ENCODE data around the gene NOP16. TPM values are rescaled to one million over a fixed set of nuclear protein-coding genes. Genes with fewer than 3 reads are reported as not detected.
A peak's percentile ranks its signal among the peaks of the same experiment; 100 is the strongest.

Gene NOP16
- total RNA-seq, 3 donors from 2014 or later: 8.5 to 13.8 (median 12.4) TPM

DNA sequence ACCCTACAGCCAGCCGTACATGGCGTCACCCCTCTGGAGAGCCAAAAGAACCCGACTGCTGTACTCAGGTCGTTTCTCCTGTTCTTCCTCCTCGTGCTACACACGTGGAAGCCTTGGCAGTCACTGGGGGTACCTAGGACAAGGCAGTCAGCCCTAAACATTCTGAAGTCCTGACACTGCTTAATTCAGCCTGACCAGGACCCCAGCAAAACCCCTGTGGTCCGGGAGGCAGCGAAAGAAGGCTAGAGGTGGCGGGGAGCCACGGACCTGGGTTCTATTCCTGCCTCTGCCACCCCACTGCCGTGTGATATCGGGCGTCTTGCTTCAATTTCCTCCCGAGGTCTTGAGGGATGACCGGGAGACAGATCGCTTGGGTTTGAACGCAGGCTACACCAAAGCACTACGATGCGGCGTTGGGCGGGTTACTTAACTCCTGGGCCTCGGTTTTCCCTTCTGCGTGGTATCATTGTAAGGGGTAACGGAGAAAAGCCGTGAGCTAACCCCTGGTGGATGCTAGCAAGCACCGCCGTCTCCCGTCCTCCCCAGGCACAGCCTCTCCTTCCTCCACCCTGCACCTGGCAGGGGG is 23.5 kb downstream of the NOP16 start:
- Histone ChIP-seq H3K9me3 (no peaks in the 10 kb centered on the region), H3K4me3 (peak overlapping the region; percentile 63 to 99 (median 83)), H3K27ac (peak overlapping the region; percentile 36 to 81), H3K36me3 (no peaks in the 10 kb centered on the region), H3K27me3 (no peaks in the 10 kb centered on the region), H3K4me1 (no peaks in the 10 kb centered on the region)
- intact Hi-C loops (cut with DNase I; ENCODE audit: low total_unique reads): no loop called here
- DNase-seq (ENCODE audit: low spot score in 2 of 2): no peak
- TF ChIP-seq, protein P1, sequence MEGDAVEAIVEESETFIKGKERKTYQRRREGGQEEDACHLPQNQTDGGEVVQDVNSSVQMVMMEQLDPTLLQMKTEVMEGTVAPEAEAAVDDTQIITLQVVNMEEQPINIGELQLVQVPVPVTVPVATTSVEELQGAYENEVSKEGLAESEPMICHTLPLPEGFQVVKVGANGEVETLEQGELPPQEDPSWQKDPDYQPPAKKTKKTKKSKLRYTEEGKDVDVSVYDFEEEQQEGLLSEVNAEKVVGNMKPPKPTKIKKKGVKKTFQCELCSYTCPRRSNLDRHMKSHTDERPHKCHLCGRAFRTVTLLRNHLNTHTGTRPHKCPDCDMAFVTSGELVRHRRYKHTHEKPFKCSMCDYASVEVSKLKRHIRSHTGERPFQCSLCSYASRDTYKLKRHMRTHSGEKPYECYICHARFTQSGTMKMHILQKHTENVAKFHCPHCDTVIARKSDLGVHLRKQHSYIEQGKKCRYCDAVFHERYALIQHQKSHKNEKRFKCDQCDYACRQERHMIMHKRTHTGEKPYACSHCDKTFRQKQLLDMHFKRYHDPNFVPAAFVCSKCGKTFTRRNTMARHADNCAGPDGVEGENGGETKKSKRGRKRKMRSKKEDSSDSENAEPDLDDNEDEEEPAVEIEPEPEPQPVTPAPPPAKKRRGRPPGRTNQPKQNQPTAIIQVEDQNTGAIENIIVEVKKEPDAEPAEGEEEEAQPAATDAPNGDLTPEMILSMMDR (IDR thresholded peaks at IDR 0.05): no peak
- no peak for TF ChIP-seq POLR2AphosphoS5 (IDR thresholded peaks at IDR 0.05)
- no peak for TF ChIP-seq POLR2A (IDR thresholded peaks at IDR 0.05)

DNA sequence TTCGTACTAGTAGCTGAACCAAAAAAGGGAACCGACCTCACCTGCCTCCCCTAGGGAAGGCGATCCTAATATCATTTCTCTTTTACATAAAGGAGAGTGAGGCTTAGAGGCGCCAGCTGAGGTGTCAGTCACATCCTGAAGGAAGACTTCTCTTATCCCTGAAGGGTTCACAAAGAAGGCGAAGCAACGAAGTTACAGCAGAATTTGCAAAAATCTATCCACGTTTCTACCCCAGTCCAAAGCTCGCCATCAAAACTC is 26.2 kb downstream of the NOP16 start:
- H3K27me3 ChIP-seq: no peaks in the 10 kb centered on the region
- peak overlapping the region in 1 of 2 donors; percentile 79 for H3K27ac ChIP-seq
- TF ChIP-seq, protein P1 (IDR thresholded peaks at IDR 0.05): no peak
- no peak for TF ChIP-seq POLR2AphosphoS5 (IDR thresholded peaks at IDR 0.05)
- no peak for DNase-seq (ENCODE audit: low spot score in 2 of 2)
- H3K4me1 ChIP-seq: no peaks in the 10 kb centered on the region
- no peaks in the 10 kb centered on the region for H3K36me3 ChIP-seq
- intact Hi-C loops (cut with DNase I; ENCODE audit: low total_unique reads): no loop called here
- no peaks in the 10 kb centered on the region for H3K9me3 ChIP-seq
- H3K4me3 ChIP-seq: peak overlapping the region; percentile 83 to 97 (median 93)

DNA sequence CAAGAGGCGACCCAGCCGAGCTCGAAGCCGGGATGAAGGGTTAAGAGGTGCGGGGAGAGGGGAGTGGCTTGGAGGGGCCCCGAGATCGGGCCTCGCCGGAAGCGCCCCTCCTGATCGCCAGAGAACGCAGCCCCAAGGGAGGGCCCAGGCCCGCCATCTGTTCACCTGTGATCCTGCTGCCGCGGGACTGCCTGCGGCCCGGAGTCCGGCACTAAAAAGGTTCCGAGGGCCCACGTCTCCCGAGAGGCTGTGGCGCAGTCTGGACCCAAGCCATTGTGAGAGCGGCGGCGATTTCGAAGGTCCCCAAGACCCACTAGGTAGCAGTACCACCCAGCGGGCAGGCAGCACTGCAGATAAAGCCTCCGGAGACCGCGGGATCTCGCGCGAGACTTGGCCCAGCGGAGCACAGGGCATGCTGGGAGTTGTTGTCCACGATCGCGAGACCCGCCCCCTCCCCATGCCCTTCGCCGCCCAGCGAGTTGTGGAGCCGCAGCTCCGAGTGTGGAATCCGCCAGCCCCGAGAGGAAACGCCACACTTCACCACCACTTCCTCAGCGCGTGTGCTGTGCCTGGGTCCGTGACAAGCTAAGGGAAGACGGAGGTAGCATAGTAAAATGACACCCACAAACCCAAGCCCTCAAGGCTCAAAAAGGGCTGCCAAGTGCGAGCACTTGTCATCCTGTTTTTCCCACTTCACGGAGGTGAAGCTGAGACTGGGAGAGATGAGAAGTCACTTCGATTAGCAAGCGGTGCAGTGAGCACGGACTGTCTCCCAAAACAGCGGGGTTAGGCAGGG is 26.8 kb downstream of the NOP16 start, which contains the start of gene KIAA1191:
Gene KIAA1191, minus strand, starts transcription at position 328 of the 796 bp plus-strand sequence. CDS start 2,256 bp downstream, outside the sequence.
- Histone ChIP-seq H3K9me3 (no peaks in the 10 kb centered on the region), H3K27ac (peak within 1 kb of the TSS; percentile 78 to 79), H3K36me3 (no peaks in the 10 kb centered on the region), H3K27me3 (no peaks in the 10 kb centered on the region), H3K4me3 (peak within 1 kb of the TSS; percentile 83 to 97 (median 93)), H3K4me1 (no peaks in the 10 kb centered on the region)
- peak; percentile 87 to 92 for DNase-seq (ENCODE audit: low spot score in 2 of 2)
- intact Hi-C loops (cut with DNase I; ENCODE audit: low total_unique reads): no loop called here
- TF ChIP-seq, protein P1 (IDR thresholded peaks at IDR 0.05): no peak
- TF ChIP-seq POLR2AphosphoS5 (IDR thresholded peaks at IDR 0.05) (peak; percentile 66 to 83 (median 75)), POLR2A (IDR thresholded peaks at IDR 0.05) (no peak)

DNA sequence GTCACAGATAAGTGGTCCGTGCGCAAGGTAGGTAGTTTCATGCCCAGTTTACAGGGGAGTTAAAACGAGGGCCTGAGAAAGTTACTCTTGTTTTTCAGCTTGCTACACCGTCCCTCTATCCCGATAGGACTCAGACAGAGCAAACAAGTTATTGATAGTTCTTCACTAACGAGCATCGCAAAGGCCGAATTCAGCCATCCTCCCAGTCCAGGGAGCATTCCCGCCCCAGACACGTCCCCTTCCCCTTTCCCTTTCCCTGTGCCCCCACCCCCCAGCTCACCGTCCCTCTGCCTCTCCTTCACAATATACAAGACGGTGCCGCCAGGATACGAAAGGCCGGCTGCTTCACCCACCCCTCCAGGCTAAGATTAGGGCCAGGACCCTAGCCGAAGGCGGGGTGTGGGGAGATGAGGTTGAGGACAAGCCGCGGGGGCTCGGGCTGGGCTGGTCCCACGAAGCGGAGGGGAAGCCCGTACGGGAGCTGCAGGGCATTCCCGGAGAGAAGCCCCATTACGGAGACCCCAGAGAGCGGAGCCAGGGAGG is 27.4 kb downstream of the NOP16 start:
- peak overlapping the region; percentile 78 to 79 for H3K27ac ChIP-seq
- DNase-seq (ENCODE audit: low spot score in 2 of 2): peak in 1 of 2 donors; percentile 19

More for the DNA sequence above, 27.4 kb downstream of the NOP16 start:
- intact Hi-C loops (cut with DNase I; ENCODE audit: low total_unique reads): no loop called here
- H3K36me3 ChIP-seq: no peaks in the 10 kb centered on the region
- H3K4me3 ChIP-seq: peak overlapping the region; percentile 83 to 97 (median 93)
- H3K27me3 ChIP-seq: no peaks in the 10 kb centered on the region
- H3K4me1 ChIP-seq: no peaks in the 10 kb centered on the region
- no peak for TF ChIP-seq POLR2AphosphoS5 (IDR thresholded peaks at IDR 0.05)
- no peak for TF ChIP-seq POLR2A (IDR thresholded peaks at IDR 0.05)
- TF ChIP-seq, protein P1 (IDR thresholded peaks at IDR 0.05): no peak
- H3K9me3 ChIP-seq: no peaks in the 10 kb centered on the region
